Mammary epithelial cell (primary cell): ENCODE measurements around the gene GNG10.

Source experiments
- CTCF ChIP-seq, 2 donors: IDR thresholded peaks in 1 of 2; conservative IDR thresholded peaks in 1 of 2; 2 replicates each; pipeline ENCODE4 v1.5.1; 2011 to 2012; ENCODE audit warnings: inconsistent platforms in 2 of 2, low read length in 2 of 2, mild to moderate bottlenecking in 2 of 2, control low read depth in 1 of 2, low read depth in 1 of 2; ENCODE audit not compliant: insufficient read depth in 1 of 2; ENCODE audit errors: extremely low read depth in 1 of 2
- EZH2 ChIP-seq: IDR thresholded peaks from 2 replicates; pipeline ENCODE4 v1.6.1; 2012; ENCODE audit warnings: low read length, inconsistent platforms, borderline replicate concordance

GRCh38 chr9:111631214-111631971 lies 30.0 kb upstream of the GNG10 start, which contains the start of gene DNAJC25:
- TF ChIP-seq CTCF (conservative IDR thresholded peaks at IDR 0.05 in 1 of 2, IDR thresholded peaks at IDR 0.05 in 1 of 2; ENCODE audit: extremely low read depth in 1 of 2, insufficient read depth in 1 of 2, low read depth in 1 of 2, low read length in 2 of 2) (no peak), EZH2 (no peak)
